ENCODE measurements around the gene GTSE1.

GRCh38 chr22:46280063-46280817 lies 16.4 kb upstream of the GTSE1 start:
- TF ChIP-seq, protein P1, sequence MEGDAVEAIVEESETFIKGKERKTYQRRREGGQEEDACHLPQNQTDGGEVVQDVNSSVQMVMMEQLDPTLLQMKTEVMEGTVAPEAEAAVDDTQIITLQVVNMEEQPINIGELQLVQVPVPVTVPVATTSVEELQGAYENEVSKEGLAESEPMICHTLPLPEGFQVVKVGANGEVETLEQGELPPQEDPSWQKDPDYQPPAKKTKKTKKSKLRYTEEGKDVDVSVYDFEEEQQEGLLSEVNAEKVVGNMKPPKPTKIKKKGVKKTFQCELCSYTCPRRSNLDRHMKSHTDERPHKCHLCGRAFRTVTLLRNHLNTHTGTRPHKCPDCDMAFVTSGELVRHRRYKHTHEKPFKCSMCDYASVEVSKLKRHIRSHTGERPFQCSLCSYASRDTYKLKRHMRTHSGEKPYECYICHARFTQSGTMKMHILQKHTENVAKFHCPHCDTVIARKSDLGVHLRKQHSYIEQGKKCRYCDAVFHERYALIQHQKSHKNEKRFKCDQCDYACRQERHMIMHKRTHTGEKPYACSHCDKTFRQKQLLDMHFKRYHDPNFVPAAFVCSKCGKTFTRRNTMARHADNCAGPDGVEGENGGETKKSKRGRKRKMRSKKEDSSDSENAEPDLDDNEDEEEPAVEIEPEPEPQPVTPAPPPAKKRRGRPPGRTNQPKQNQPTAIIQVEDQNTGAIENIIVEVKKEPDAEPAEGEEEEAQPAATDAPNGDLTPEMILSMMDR (conservative IDR thresholded peaks at IDR 0.05): no peak
- no peak for TF ChIP-seq EZH2 (IDR thresholded peaks at IDR 0.05; ENCODE audit: low read depth)
